Activated CD4-positive, alpha-beta T cell treated with anti-CD3 and anti-CD28 coated beads for 36 hours (primary cell): Measurements from ENCODE around the gene CYP1A2. TPM values are rescaled to one million over a fixed set of nuclear protein-coding genes. Genes with fewer than 3 reads are reported as not detected.
A peak's percentile ranks its signal among the peaks of the same experiment; 100 is the strongest.
"Not testable (repeated sequence)": the region's sequence is repeated elsewhere in the genome, so short reads cannot be mapped to it uniquely, and the experiment has no call there.

Source experiments
- ATAC-seq: fragments of 200-7000 bp; cut with Tn5 transposase; one replicate; pipeline ENCODE4 v1.10.0; 2021; ENCODE audit warnings: mild to moderate bottlenecking, moderate library complexity
- CTCF ChIA-PET: fragments of 350-600 bp; sonication (Branson Sonifier 250); formaldehyde crosslinking; loops from one replicate; lab custom pipeline; 2021; ENCODE audit warnings: antibody characterized with exemption; lab: Charles Lee
- POLR2A ChIA-PET: fragments of 350-600 bp; sonication (Branson Sonifier 250); formaldehyde crosslinking; loops from one replicate; lab custom pipeline; 2021; ENCODE audit warnings: antibody characterized with exemption, inconsistent platforms; lab: Charles Lee
- DNase-seq: peaks from one replicate; pipeline ENCODE4 v3.0.0-alpha.2; 2020
- H3K27ac Mint-ChIP-seq: one replicate; pipeline ENCODE4 v1.8.0; 2021; ENCODE audit warnings: mixed read lengths
- H3K27me3 Mint-ChIP-seq: one replicate; pipeline ENCODE4 v1.8.0; 2021; ENCODE audit warnings: mixed read lengths
- H3K36me3 Mint-ChIP-seq: one replicate; pipeline ENCODE4 v1.8.0; 2021; ENCODE audit warnings: low read depth, mixed read lengths
- H3K4me1 Mint-ChIP-seq: one replicate; pipeline ENCODE4 v1.8.0; 2021; ENCODE audit warnings: mixed read lengths
- H3K4me3 Mint-ChIP-seq: one replicate; pipeline ENCODE4 v1.8.0; 2021; ENCODE audit warnings: mild to moderate bottlenecking, moderate library complexity, mixed read lengths
- H3K9me3 Mint-ChIP-seq: one replicate; pipeline ENCODE4 v1.8.0; 2021; ENCODE audit warnings: low read depth, mixed read lengths
- intact Hi-C, 2 experiments: fragments of 100-400 bp; cut with DNase I in 1 of 2; cut with micrococcal nuclease in 1 of 2; formaldehyde crosslinking; loops; one replicate each; pipeline versions ENCODE4 v1.14.2 to v1.15.1; 2022 to 2024; cut with DNase I, micrococcal nuclease
- total RNA-seq, 2 experiments: library from RNA; stranded (reverse); gene quantifications; one replicate each; pipeline ENCODE4 v1.2.3, GENCODE V29; 2021

The CYP1A2 gene
- total RNA-seq, 2 experiments from 2014 or later, result not detected

DNA sequence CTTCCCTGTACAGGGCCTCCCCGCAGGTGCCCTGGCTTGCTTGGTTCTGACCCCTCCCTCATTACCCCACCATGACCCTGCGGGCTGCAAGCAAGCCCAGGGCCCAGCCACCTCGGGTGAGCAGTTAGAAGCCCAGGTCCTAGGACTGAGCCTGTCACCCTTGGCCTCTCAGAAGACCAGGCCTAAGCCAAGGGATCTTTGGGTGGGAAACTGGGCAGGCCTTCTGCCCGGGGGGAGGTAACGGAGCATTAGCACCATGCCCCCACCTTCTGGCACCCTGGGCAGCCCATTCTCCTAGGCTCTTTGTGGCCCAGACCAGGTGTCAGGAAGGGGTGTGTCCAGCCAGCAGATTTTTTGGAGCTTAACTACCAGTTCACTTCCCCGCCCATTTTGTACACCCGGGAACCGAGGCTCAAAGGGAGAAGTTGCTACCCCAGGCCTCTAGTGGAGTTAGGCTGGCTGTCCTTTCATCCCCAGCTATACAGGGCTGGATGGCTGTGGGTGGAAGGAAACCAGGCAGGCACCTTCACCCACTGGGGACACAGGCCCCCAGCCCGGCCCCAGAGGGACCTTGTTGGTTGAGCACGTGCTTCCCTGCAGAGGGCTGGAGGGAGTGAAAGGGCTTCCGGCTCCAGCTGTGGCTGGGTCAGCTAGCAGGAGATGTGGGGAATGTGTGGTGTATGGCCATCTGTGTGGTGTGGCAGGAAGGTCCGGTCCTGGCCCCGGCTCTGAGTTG is 34.6 kb downstream of the CYP1A2 start:
- peaks cover 53% of the 10 kb centered on the region for H3K4me1 Mint-ChIP-seq
- H3K36me3 Mint-ChIP-seq, result peaks cover 47% of the 10 kb centered on the region
- no peak for ATAC-seq
- H3K27ac Mint-ChIP-seq, result peak overlapping the region; percentile 100
- CTCF ChIA-PET, result interaction anchor here (0.7 to 22.1 kb wide), 10 partner anchors 4 to 242 kb away, joined by 3 to 743 read pairs (median 4); partner anchors contain the start of genes ARID3B and CSK
- peak overlapping the region; percentile 89 for H3K4me3 Mint-ChIP-seq
- no peaks in the 10 kb centered on the region for H3K27me3 Mint-ChIP-seq
- intact Hi-C loops, result loop anchor here (2.0 to 10.0 kb wide), 9 partner anchors 18 to 788 kb away; partner anchors contain the start of genes ARID3B (in 1 of the 2), C15orf39 (in 1 of the 2), COX5A (in 1 of the 2) and MPI (in 1 of the 2)
- POLR2A ChIA-PET, result interaction anchor here (3.1 kb wide), 1 partner anchor 11 kb away, joined by 20 read pairs; no protein-coding TSS in a partner anchor
- peak; percentile 61 for DNase-seq
- H3K9me3 Mint-ChIP-seq, result no peaks in the 10 kb centered on the region

DNA sequence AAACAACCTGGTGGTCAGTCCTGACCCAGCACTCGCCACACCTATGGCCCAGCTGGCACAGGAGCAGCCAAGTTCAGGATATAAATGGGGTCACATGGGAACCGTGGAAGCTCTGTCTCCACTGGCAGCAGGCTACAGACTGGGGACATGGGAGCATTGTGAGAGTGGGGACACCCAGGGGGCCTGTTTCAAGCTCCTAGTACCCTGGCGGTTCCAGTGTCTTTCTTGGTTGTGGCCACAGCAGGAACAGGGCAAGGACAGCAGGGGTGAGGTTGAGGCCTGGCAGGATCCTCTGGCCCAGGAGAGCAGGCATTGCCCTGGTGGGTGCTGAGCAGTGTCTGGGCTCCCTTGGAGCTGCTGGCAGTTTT is 35.1 kb downstream of the CYP1A2 start:
- POLR2A ChIA-PET, result interaction anchor here (1.1 to 3.1 kb wide), 2 partner anchors 10 to 168 kb away, joined by 4 to 20 read pairs; partner anchors contain the start of gene CLK3
- Mint-ChIP-seq H3K4me1 (peaks cover 51% of the 10 kb centered on the region), H3K27me3 (no peaks in the 10 kb centered on the region), H3K27ac (peak overlapping the region; percentile 100), H3K4me3 (peak overlapping the region; percentile 89), H3K9me3 (no peaks in the 10 kb centered on the region), H3K36me3 (peaks cover 53% of the 10 kb centered on the region)
- CTCF ChIA-PET, result interaction anchor here (0.7 to 22.1 kb wide), 13 partner anchors 4 to 243 kb away, joined by 3 to 743 read pairs (median 4); partner anchors contain the start of genes ARID3B and CSK
- DNase-seq, result no peak
- intact Hi-C loops, result loop anchor here (2.0 to 10.0 kb wide), 9 partner anchors 17 to 789 kb away; partner anchors contain the start of genes ARID3B (in 1 of the 2), C15orf39 (in 1 of the 2), COX5A (in 1 of the 2) and MPI (in 1 of the 2)
- no peak for ATAC-seq

DNA sequence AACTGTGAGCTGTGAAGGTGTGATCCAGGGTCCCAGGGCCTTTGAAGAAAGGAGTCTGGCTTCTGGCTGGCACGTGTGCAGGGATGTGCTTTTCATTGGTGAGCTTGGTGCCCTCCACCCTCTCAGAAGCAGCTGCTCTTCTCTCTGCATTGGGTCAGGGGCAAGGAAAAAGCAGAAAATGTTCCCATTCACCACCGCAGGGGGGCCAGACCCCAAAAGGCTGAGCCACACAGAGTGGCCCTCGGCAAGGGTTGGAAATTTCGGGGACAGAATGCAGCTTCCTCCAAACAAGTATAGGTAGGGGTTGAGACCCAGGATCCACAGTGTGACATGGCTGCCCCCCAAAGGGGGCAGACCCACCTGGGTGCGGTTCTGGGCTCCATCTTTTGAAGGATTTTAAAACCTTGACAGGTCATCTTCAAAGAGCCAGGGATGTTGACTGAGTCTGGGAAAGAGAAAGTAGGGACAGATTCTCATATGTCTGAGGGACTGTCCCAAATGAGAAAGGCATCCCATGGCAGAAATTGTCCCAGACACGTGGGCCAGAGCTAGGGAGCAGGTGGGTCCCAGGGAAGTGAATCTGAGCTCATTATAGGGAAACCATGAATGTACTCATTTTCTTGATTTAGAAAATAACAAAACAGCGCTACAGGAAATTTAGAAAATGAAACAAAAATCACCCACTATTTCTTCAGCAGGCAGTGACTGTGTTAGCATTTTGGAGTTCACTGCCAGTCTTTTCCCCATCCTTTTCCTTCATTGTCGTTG is 36.0 kb downstream of the CYP1A2 start:
- POLR2A ChIA-PET, result interaction anchor here (0.6 to 3.1 kb wide), 4 partner anchors 9 to 169 kb away, joined by 3 to 20 read pairs (median 4); partner anchors contain the start of gene CLK3
- H3K27me3 Mint-ChIP-seq, result no peaks in the 10 kb centered on the region
- peak; percentile 53 for DNase-seq
- H3K4me3 Mint-ChIP-seq, result peak overlapping the region; percentile 89
- H3K9me3 Mint-ChIP-seq, result no peaks in the 10 kb centered on the region
- H3K4me1 Mint-ChIP-seq, result peaks cover 50% of the 10 kb centered on the region
- H3K27ac Mint-ChIP-seq, result peak overlapping the region; percentile 100
- CTCF ChIA-PET, result interaction anchor here (0.6 to 22.1 kb wide), 12 partner anchors 3 to 410 kb away, joined by 3 to 743 read pairs (median 4); partner anchors contain the start of gene CSK
- intact Hi-C loops, result loop anchor here (5.0 to 10.0 kb wide), 12 partner anchors 88 to 853 kb away; partner anchors contain the start of genes ARID3B (in 1 of the 2), C15orf39 (in 1 of the 2), COX5A (in 1 of the 2) and MPI (in 1 of the 2)
- H3K36me3 Mint-ChIP-seq, result peaks cover 59% of the 10 kb centered on the region
- no peak for ATAC-seq

DNA sequence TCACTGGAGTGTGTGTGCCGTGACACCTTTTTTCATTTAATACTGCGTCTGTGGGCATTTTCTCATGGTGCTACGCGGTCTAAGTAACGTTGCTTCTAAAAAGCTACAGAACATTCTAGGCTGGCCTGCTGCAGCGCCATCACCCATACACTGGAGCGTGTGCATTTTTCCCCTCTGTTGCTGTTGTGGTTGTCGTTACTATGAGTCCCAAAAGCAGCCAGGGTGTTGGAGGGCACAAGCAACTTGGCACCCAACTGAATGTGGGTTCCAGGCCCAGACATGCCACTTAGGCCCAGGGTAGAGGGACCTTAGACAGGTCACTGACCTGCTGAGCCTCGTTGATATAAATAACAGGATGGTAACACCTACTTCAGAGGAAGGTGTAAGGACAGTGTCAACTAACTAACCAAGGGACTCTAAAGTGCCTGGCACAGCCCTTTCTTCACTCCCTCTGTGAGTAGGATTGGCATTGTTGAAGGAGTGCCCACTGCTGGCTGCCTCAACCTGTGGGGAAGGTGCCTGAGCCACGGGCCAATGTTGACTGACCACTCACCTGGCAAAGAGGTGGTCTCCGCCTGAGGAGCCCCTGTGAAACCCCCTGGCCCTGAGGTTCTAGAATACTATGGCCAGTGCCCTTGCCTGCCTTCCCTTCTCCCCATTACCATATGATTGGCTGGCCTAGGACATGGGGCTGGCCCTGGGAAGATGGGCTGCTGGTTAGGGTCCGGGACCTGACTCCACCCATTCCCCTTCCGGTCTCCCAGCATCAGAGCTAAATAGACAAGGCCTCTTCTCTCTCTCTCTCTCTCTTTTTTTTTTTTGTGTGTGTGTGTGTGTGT is 36.8 kb downstream of the CYP1A2 start:
- Mint-ChIP-seq H3K9me3 (no peaks in the 10 kb centered on the region), H3K27me3 (no peaks in the 10 kb centered on the region), H3K4me1 (peaks cover 50% of the 10 kb centered on the region), H3K36me3 (peaks cover 65% of the 10 kb centered on the region), H3K4me3 (peak overlapping the region; percentile 89), H3K27ac (peak overlapping the region; percentile 100)
- DNase-seq (peak; percentile 76), ATAC-seq (no peak)
- ChIA-PET POLR2A (interaction anchor here (0.8 to 3.1 kb wide), 3 partner anchors 8 to 192 kb away, joined by 3 to 20 read pairs (median 3); no protein-coding TSS in a partner anchor), CTCF (interaction anchor here (1.0 to 22.1 kb wide), 9 partner anchors 2 to 171 kb away, joined by 3 to 743 read pairs (median 19); partner anchors contain the start of gene CSK)
- intact Hi-C loops, result loop anchor here (2.0 to 10.0 kb wide), 9 partner anchors 87 to 852 kb away; partner anchors contain the start of genes C15orf39 (in 1 of the 2), PML (in 1 of the 2), SCAMP2 (in 1 of the 2) and STOML1 (in 1 of the 2)

DNA sequence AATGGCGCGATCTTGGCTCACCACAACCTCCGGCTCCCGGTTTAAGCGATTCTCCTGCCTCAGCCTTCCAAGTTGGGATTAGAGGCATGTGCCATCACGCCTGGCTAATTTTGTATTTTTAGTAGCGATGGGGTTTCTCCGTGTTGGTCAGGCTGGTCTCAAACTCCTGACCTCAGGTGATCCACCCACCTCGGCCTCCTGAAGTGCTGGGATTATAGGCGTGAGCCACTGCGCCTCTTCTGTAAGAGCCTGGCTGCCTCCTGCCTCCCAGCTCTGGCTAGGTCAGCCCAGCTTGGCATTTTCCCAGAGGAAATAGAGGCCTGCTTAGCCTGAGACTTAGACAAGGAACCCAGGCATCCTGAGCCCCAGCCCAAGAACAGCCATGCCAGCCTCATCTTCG is 37.4 kb downstream of the CYP1A2 start:
- not testable (repeated sequence) for H3K27me3 Mint-ChIP-seq, H3K9me3 Mint-ChIP-seq, DNase-seq, ATAC-seq
- peaks cover 50% of the 10 kb centered on the region for H3K4me1 Mint-ChIP-seq
- POLR2A ChIA-PET, result interaction anchor here (0.8 kb wide), 1 partner anchor 192 kb away, joined by 3 read pairs; no protein-coding TSS in a partner anchor
- CTCF ChIA-PET, result interaction anchor here (0.6 to 22.1 kb wide), 5 partner anchors 10 to 409 kb away, joined by 3 to 743 read pairs (median 5); partner anchors contain the start of gene CSK
- intact Hi-C loops, result loop anchor here (2.0 to 10.0 kb wide), 9 partner anchors 86 to 851 kb away; partner anchors contain the start of genes C15orf39 (in 1 of the 2), PML (in 1 of the 2), SCAMP2 (in 1 of the 2) and STOML1 (in 1 of the 2)
- peak overlapping the region; percentile 100 for H3K27ac Mint-ChIP-seq
- peaks cover 68% of the 10 kb centered on the region for H3K36me3 Mint-ChIP-seq
- peak overlapping the region; percentile 89 for H3K4me3 Mint-ChIP-seq

DNA sequence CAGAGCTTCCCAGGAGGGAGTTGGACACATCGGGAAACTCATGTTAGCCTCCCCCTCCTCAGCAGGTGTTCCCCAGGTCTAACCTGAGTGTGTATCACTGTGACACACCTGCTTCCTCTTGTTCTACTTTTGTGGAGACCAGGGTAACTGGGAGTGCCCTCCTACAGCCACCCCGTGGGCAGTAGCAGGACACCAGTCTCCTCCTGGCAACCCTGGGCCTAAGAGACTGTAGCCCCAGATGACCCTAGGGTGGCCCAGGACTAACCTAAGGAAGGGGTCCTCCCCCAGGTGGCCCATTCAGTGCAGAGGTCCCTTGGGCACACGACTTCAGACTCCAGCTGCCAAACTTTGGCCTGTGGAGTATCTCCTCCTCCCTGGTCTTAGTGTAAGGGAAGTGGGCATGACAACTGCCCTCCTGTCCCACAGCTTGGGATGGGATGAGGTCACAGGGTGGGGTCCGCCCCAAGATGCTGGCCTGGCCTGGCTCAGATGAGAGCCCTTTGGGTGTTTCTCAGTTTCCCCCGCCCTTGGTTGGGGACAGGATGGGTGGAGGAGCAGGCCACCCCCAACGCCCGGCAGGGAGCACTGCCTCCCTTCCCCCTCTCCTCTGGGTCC is 38.0 kb downstream of the CYP1A2 start:
- H3K36me3 Mint-ChIP-seq, result peaks cover 74% of the 10 kb centered on the region
- ATAC-seq, result no peak

DNA sequence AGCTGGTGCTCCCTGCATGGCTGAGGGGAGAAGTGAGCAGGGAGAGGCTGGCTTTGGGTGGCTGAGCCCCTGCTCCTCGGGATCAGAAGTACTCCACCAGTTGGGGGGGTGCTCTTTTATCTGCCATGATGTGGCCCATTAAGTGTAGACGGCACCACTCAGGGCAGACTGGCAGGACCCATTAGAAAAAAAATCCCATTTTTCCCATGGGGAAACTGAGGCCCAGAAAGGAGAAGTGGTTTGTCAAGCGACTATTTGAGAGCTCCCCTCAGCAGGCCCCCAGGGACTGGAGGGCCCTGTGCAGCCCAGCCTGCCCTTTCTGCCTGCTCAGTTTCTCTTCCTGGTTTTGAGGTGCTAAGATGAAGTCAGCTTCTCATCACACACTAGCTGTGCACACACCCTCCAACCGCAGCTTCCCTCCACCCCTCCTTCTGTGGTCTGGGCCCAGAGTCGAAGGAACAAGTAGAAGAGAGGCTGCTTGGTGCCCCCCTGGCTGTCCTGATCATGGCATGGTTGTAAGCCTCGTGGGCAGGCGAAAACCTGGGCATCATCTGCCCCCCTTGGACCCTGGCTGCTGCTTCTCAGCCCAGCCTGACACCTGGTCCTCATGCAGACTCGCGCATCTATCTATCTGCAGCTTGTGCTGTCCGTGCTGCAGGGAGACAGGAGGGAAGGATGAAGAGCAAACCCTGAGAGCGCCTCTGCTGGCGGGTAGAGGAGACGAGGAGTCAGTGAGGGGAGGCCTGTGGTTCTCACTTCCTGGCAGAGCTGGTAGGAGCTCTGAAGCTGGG is 38.8 kb downstream of the CYP1A2 start:
- CTCF ChIA-PET, result interaction anchor here (0.6 to 22.1 kb wide), 30 partner anchors 11 to 794 kb away, joined by 3 to 743 read pairs (median 4); partner anchors contain the start of genes ARID3B, CLK3, CSK and FAM219B

More for the DNA sequence above, 38.0 kb downstream of the CYP1A2 start:
- intact Hi-C loops, result loop anchor here (2.0 to 10.0 kb wide), 9 partner anchors 86 to 851 kb away; partner anchors contain the start of genes C15orf39 (in 1 of the 2), PML (in 1 of the 2), SCAMP2 (in 1 of the 2) and STOML1 (in 1 of the 2)
- Mint-ChIP-seq H3K27me3 (no peaks in the 10 kb centered on the region), H3K27ac (peak overlapping the region; percentile 100), H3K4me3 (peak overlapping the region; percentile 89), H3K9me3 (no peaks in the 10 kb centered on the region), H3K4me1 (peaks cover 50% of the 10 kb centered on the region)
- ChIA-PET POLR2A (interaction anchor here (0.6 to 2.2 kb wide), 4 partner anchors 10 to 209 kb away, joined by 3 to 21 read pairs (median 3); partner anchors contain the start of genes CLK3 and SCAMP5), CTCF (interaction anchor here (0.6 to 22.1 kb wide), 19 partner anchors 11 to 794 kb away, joined by 3 to 743 read pairs (median 5); partner anchors contain the start of genes CLK3, CSK, FAM219B and RPP25)
- DNase-seq, result peak; percentile 42

DNA sequence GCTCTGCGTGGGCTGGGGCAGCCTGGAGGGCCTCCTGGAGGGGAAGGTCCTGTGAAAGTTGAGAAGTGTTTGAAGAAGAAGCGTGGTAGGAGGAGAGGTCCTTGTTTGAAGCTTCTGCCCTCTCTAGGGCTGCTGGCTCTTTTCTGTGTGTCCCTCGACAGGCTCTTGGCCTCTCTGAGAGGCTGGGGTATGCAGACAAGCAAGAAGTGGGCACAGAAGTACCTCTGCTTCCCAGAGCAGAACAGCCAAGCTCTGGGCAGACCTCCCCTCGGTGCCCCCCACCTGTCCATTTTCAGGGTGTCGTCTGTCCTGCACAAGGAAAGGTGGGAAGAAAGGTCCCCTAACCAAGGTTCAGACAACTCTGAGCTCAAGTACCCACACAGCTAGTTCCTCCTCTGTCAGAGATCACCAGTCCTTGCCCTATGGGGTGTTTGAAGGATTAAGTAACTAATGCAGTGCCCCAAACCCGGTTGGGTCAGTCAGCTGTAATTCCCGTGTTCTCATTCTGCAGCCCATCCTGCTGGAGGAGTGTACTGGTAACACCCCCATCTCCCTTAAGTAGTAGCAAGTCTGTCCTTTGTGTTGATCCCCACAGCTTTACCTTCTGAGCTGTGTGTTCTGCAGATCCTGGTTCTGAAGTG is 39.5 kb downstream of the CYP1A2 start:
- H3K4me1 Mint-ChIP-seq, result peaks cover 65% of the 10 kb centered on the region
- DNase-seq, result no peak
- peaks cover 80% of the 10 kb centered on the region for H3K36me3 Mint-ChIP-seq
- H3K4me3 Mint-ChIP-seq, result peak overlapping the region; percentile 89
- ATAC-seq, result no peak
- no peaks in the 10 kb centered on the region for H3K27me3 Mint-ChIP-seq
- POLR2A ChIA-PET, result interaction anchor here (0.5 to 2.2 kb wide), 4 partner anchors 9 to 207 kb away, joined by 3 to 21 read pairs (median 3); partner anchors contain the start of gene SCAMP5
- H3K9me3 Mint-ChIP-seq, result no peaks in the 10 kb centered on the region
- intact Hi-C loops, result loop anchor here (1.0 to 10.0 kb wide), 10 partner anchors 8 to 849 kb away; partner anchors contain the start of genes C15orf39 (in 1 of the 2), PML (in 1 of the 2), SCAMP2 (in 1 of the 2) and STOML1 (in 1 of the 2)
- CTCF ChIA-PET, result interaction anchor here (0.6 to 22.1 kb wide), 32 partner anchors 10 to 783 kb away, joined by 3 to 743 read pairs (median 4); partner anchors contain the start of genes ARID3B, CLK3, CSK and FAM219B
- peak overlapping the region; percentile 100 for H3K27ac Mint-ChIP-seq

More for the DNA sequence above, 38.8 kb downstream of the CYP1A2 start:
- Mint-ChIP-seq H3K4me1 (peaks cover 58% of the 10 kb centered on the region), H3K27ac (peak overlapping the region; percentile 100), H3K9me3 (no peaks in the 10 kb centered on the region), H3K36me3 (peaks cover 81% of the 10 kb centered on the region), H3K27me3 (no peaks in the 10 kb centered on the region), H3K4me3 (peak overlapping the region; percentile 89)
- peak; percentile 97 for DNase-seq
- POLR2A ChIA-PET, result interaction anchor here (0.5 to 2.2 kb wide), 6 partner anchors 8 to 208 kb away, joined by 3 to 21 read pairs (median 3); partner anchors contain the start of genes CLK3 and SCAMP5
- intact Hi-C loops, result loop anchor here (1.0 to 10.0 kb wide), 11 partner anchors 7 to 850 kb away; partner anchors contain the start of genes C15orf39 (in 1 of the 2), PML (in 1 of the 2), SCAMP2 (in 1 of the 2) and STOML1 (in 1 of the 2)
- peak; percentile 74 for ATAC-seq
